Hepatocyte (in vitro differentiated cells): ENCODE results near the gene CRYGS.

Source experiments
- EZH2phosphoT487 ChIP-seq: fragments of 200-600 bp; sonication (generic); IDR thresholded peaks from one replicate; pipeline ENCODE4 v1.6.1; 2018; ENCODE audit warnings: antibody characterized with exemption, mild to moderate bottlenecking, low read depth, moderate library complexity; ENCODE audit not compliant: unreplicated experiment, severe bottlenecking
- TF ChIP-seq, protein P1 (sequence below): fragments of 200-600 bp; sonication (generic); IDR thresholded peaks from 2 replicates; pipeline ENCODE4 v1.5.1; 2016; ENCODE audit warnings: antibody characterized with exemption, mild to moderate bottlenecking; ENCODE audit not compliant: poor library complexity

DNA sequence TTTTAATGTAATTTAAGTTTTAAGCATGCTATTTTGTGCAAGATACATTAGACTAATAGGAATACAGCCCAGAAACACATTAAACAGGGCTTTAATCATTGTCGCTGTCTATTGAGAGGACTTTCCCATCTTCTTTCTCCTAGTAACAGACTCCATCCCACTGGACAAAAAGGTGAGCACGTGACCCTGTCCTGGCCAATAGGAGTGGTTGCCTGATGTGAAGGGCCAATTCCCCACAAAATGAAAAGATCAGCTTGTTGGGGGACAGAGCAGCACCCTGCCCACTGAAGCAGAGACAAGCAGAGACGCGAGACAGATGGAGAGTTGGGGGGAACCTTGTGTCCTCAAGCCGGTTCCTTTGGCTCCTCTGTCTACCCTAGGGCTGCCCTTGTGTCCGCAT lies 21.2 kb downstream of the CRYGS start:
- TF ChIP-seq, protein P1, sequence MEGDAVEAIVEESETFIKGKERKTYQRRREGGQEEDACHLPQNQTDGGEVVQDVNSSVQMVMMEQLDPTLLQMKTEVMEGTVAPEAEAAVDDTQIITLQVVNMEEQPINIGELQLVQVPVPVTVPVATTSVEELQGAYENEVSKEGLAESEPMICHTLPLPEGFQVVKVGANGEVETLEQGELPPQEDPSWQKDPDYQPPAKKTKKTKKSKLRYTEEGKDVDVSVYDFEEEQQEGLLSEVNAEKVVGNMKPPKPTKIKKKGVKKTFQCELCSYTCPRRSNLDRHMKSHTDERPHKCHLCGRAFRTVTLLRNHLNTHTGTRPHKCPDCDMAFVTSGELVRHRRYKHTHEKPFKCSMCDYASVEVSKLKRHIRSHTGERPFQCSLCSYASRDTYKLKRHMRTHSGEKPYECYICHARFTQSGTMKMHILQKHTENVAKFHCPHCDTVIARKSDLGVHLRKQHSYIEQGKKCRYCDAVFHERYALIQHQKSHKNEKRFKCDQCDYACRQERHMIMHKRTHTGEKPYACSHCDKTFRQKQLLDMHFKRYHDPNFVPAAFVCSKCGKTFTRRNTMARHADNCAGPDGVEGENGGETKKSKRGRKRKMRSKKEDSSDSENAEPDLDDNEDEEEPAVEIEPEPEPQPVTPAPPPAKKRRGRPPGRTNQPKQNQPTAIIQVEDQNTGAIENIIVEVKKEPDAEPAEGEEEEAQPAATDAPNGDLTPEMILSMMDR, result no peak
- TF ChIP-seq EZH2phosphoT487, result no peak
